ENCODE measurements around the gene KCNJ10.

Gene KCNJ10

GRCh38 chr1:159994896-159995295, 75.1 kb downstream of the KCNJ10 start:
- Histone ChIP-seq H3K27ac (ENCODE audit: insufficient read depth, low read length, poor library complexity, severe bottlenecking) (no peak overlapping the region), H3K36me3 (ENCODE audit: control insufficient read depth, insufficient read depth, low read length) (no peaks in the 10 kb centered on the region), H3K4me3 (ENCODE audit: insufficient read depth, low read depth, low read length, poor library complexity, severe bottlenecking) (no peak overlapping the region), H3K27me3 (replicated peaks; ENCODE audit: control insufficient read depth, insufficient read depth, low read length, poor library complexity, severe bottlenecking) (no peaks in the 10 kb centered on the region), H3K9me3 (ENCODE audit: control insufficient read depth, low read length) (no peaks in the 10 kb centered on the region), H3K4me1 (ENCODE audit: control insufficient read depth, insufficient read depth, low read length, poor library complexity, severe bottlenecking) (no peaks in the 10 kb centered on the region)
- DNase-seq = no peak

GRCh38 chr1:159993911-159994310, 76.0 kb downstream of the KCNJ10 start:
- DNase-seq = no peak
- H3K4me3 ChIP-seq (ENCODE audit: insufficient read depth, low read depth, low read length, poor library complexity, severe bottlenecking) = no peak overlapping the region
- no peak overlapping the region for H3K27ac ChIP-seq (ENCODE audit: insufficient read depth, low read length, poor library complexity, severe bottlenecking)
- no peaks in the 10 kb centered on the region for H3K4me1 ChIP-seq (ENCODE audit: control insufficient read depth, insufficient read depth, low read length, poor library complexity, severe bottlenecking)
- no peaks in the 10 kb centered on the region for H3K27me3 ChIP-seq (replicated peaks; ENCODE audit: control insufficient read depth, insufficient read depth, low read length, poor library complexity, severe bottlenecking)
- H3K36me3 ChIP-seq (ENCODE audit: control insufficient read depth, insufficient read depth, low read length) = no peaks in the 10 kb centered on the region
- no peaks in the 10 kb centered on the region for H3K9me3 ChIP-seq (ENCODE audit: control insufficient read depth, low read length)

- no peak overlapping the region for H3K27ac ChIP-seq (ENCODE audit: insufficient read depth, low read length, poor library complexity, severe bottlenecking)
- no peaks in the 10 kb centered on the region for H3K9me3 ChIP-seq (ENCODE audit: control insufficient read depth, low read length)
- H3K4me3 ChIP-seq (ENCODE audit: insufficient read depth, low read depth, low read length, poor library complexity, severe bottlenecking) = no peak overlapping the region
- H3K36me3 ChIP-seq (ENCODE audit: control insufficient read depth, insufficient read depth, low read length) = no peaks in the 10 kb centered on the region
- no peak for DNase-seq
- no peaks in the 10 kb centered on the region for H3K27me3 ChIP-seq (replicated peaks; ENCODE audit: control insufficient read depth, insufficient read depth, low read length, poor library complexity, severe bottlenecking)
- no peaks in the 10 kb centered on the region for H3K4me1 ChIP-seq (ENCODE audit: control insufficient read depth, insufficient read depth, low read length, poor library complexity, severe bottlenecking)
These were observed 77.8 kb downstream of the KCNJ10 start for GRCh38 chr1:159992161-159992560.

DNA sequence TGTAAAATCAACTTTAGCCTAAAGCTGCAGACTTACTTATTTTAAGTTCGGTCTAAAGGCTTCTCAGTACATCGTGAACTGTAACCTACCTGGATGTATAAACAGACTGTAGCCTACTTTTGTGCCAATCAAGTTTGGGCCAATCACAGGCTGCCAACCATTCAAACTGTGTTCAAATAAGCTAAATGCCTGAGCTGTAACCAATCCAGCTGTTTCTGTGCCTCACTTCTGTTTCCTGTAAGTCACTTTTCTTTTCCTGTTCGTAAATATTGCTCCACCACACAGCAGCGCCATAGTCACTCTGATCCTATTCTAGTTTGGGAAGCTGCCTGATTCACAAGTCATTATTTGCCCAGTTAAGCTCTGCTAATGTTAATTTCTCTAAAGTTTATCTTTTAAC, 78.4 kb downstream of the KCNJ10 start:
- no peak for DNase-seq
- H3K4me3 ChIP-seq (ENCODE audit: insufficient read depth, low read depth, low read length, poor library complexity, severe bottlenecking) = no peak overlapping the region
- no peaks in the 10 kb centered on the region for H3K36me3 ChIP-seq (ENCODE audit: control insufficient read depth, insufficient read depth, low read length)
- no peaks in the 10 kb centered on the region for H3K9me3 ChIP-seq (ENCODE audit: control insufficient read depth, low read length)
- no peaks in the 10 kb centered on the region for H3K4me1 ChIP-seq (ENCODE audit: control insufficient read depth, insufficient read depth, low read length, poor library complexity, severe bottlenecking)
- no peaks in the 10 kb centered on the region for H3K27me3 ChIP-seq (replicated peaks; ENCODE audit: control insufficient read depth, insufficient read depth, low read length, poor library complexity, severe bottlenecking)
- H3K27ac ChIP-seq (ENCODE audit: insufficient read depth, low read length, poor library complexity, severe bottlenecking) = no peak overlapping the region

DNA sequence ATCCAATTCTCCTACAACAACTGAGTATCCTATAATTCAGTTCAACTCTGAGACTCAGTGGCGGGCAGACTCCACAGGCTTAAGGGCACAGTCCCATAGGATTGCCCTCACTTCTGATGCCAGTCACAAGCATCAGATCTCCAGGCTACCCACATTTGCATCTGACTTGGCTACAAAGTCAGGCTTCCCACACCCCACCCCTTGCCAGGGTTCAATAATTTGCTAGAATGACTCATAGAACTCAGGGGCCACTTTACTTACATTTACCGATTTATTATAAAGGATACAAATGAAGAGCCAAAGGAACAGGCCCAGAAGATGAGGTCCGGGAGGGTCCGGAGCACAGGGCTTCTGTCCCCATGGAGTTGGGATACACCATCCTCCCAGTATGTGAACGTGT, 80.0 kb downstream of the KCNJ10 start:
- H3K9me3 ChIP-seq (ENCODE audit: control insufficient read depth, low read length) = no peaks in the 10 kb centered on the region
- no peak overlapping the region for H3K4me3 ChIP-seq (ENCODE audit: insufficient read depth, low read depth, low read length, poor library complexity, severe bottlenecking)
- no peaks in the 10 kb centered on the region for H3K27me3 ChIP-seq (replicated peaks; ENCODE audit: control insufficient read depth, insufficient read depth, low read length, poor library complexity, severe bottlenecking)
- no peaks in the 10 kb centered on the region for H3K4me1 ChIP-seq (ENCODE audit: control insufficient read depth, insufficient read depth, low read length, poor library complexity, severe bottlenecking)
- DNase-seq = no peak
- no peaks in the 10 kb centered on the region for H3K36me3 ChIP-seq (ENCODE audit: control insufficient read depth, insufficient read depth, low read length)
- H3K27ac ChIP-seq (ENCODE audit: insufficient read depth, low read length, poor library complexity, severe bottlenecking) = no peak overlapping the region

GRCh38 chr1:159989581-159989980, 80.4 kb downstream of the KCNJ10 start:
- Histone ChIP-seq H3K27ac (ENCODE audit: insufficient read depth, low read length, poor library complexity, severe bottlenecking) (no peak overlapping the region), H3K27me3 (replicated peaks; ENCODE audit: control insufficient read depth, insufficient read depth, low read length, poor library complexity, severe bottlenecking) (no peaks in the 10 kb centered on the region), H3K4me1 (ENCODE audit: control insufficient read depth, insufficient read depth, low read length, poor library complexity, severe bottlenecking) (no peaks in the 10 kb centered on the region), H3K4me3 (ENCODE audit: insufficient read depth, low read depth, low read length, poor library complexity, severe bottlenecking) (no peak overlapping the region), H3K9me3 (ENCODE audit: control insufficient read depth, low read length) (no peaks in the 10 kb centered on the region), H3K36me3 (ENCODE audit: control insufficient read depth, insufficient read depth, low read length) (no peaks in the 10 kb centered on the region)
- no peak for DNase-seq

DNA sequence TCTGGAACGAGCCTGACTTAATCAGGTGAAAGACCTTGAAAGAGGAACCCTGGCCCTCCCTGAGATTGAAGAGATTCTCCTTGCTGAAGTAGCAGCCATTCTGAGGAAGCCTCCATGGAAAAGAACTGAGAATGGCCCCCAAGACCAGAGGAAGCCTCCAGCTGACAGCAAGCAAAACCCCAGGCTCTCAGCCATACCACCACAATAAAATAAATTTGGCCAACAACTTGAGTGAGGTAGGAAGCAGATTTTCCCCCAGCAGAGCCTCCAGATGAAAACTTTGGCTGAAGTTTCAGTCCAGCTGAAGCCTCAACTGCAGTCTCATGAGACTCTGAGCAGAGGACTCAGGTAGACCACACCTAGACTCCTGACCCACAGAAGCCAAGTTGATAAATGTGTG, 82.0 kb downstream of the KCNJ10 start:
- H3K27me3 ChIP-seq (replicated peaks; ENCODE audit: control insufficient read depth, insufficient read depth, low read length, poor library complexity, severe bottlenecking) = no peaks in the 10 kb centered on the region
- H3K27ac ChIP-seq (ENCODE audit: insufficient read depth, low read length, poor library complexity, severe bottlenecking) = no peak overlapping the region
- no peak overlapping the region for H3K4me3 ChIP-seq (ENCODE audit: insufficient read depth, low read depth, low read length, poor library complexity, severe bottlenecking)
- no peaks in the 10 kb centered on the region for H3K4me1 ChIP-seq (ENCODE audit: control insufficient read depth, insufficient read depth, low read length, poor library complexity, severe bottlenecking)
- H3K9me3 ChIP-seq (ENCODE audit: control insufficient read depth, low read length) = no peaks in the 10 kb centered on the region
- DNase-seq = no peak
- H3K36me3 ChIP-seq (ENCODE audit: control insufficient read depth, insufficient read depth, low read length) = no peaks in the 10 kb centered on the region

DNA sequence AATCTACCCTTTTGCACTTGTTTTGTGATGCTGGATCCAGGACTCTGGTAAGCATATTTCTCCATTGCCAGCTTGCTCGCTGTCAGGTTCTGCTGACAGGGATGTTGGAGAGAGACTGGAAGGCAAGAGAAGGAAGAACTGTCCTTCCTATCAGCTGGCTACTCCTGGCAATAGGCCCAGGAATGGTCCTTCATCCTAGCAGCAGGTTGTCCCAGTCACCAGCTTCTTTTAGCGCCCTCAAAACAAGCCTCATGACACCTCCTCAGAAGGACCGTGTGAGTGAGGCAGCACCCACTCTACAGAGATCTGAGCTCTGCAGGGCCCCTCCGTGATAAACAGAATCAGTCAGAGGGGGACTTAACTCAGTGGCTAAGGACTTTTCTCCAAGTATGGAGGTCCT, 82.8 kb downstream of the KCNJ10 start:
- H3K4me3 ChIP-seq (ENCODE audit: insufficient read depth, low read depth, low read length, poor library complexity, severe bottlenecking) = no peak overlapping the region
- H3K36me3 ChIP-seq (ENCODE audit: control insufficient read depth, insufficient read depth, low read length) = no peaks in the 10 kb centered on the region
- H3K9me3 ChIP-seq (ENCODE audit: control insufficient read depth, low read length) = no peaks in the 10 kb centered on the region
- DNase-seq = no peak
- H3K27me3 ChIP-seq (replicated peaks; ENCODE audit: control insufficient read depth, insufficient read depth, low read length, poor library complexity, severe bottlenecking) = no peaks in the 10 kb centered on the region
- no peaks in the 10 kb centered on the region for H3K4me1 ChIP-seq (ENCODE audit: control insufficient read depth, insufficient read depth, low read length, poor library complexity, severe bottlenecking)
- no peak overlapping the region for H3K27ac ChIP-seq (ENCODE audit: insufficient read depth, low read length, poor library complexity, severe bottlenecking)

- H3K4me1 ChIP-seq (ENCODE audit: control insufficient read depth, insufficient read depth, low read length, poor library complexity, severe bottlenecking) = no peaks in the 10 kb centered on the region
- H3K27ac ChIP-seq (ENCODE audit: insufficient read depth, low read length, poor library complexity, severe bottlenecking) = no peak overlapping the region
- no peaks in the 10 kb centered on the region for H3K36me3 ChIP-seq (ENCODE audit: control insufficient read depth, insufficient read depth, low read length)
- H3K27me3 ChIP-seq (replicated peaks; ENCODE audit: control insufficient read depth, insufficient read depth, low read length, poor library complexity, severe bottlenecking) = no peaks in the 10 kb centered on the region
- no peak overlapping the region for H3K4me3 ChIP-seq (ENCODE audit: insufficient read depth, low read depth, low read length, poor library complexity, severe bottlenecking)
- DNase-seq = no peak
- no peaks in the 10 kb centered on the region for H3K9me3 ChIP-seq (ENCODE audit: control insufficient read depth, low read length)
These were observed 83.4 kb downstream of the KCNJ10 start for GRCh38 chr1:159986531-159986930.

GRCh38 chr1:159986093-159986492, 83.9 kb downstream of the KCNJ10 start:
- H3K36me3 ChIP-seq (ENCODE audit: control insufficient read depth, insufficient read depth, low read length) = no peaks in the 10 kb centered on the region
- DNase-seq = no peak
- H3K27ac ChIP-seq (ENCODE audit: insufficient read depth, low read length, poor library complexity, severe bottlenecking) = no peak overlapping the region
- no peaks in the 10 kb centered on the region for H3K4me1 ChIP-seq (ENCODE audit: control insufficient read depth, insufficient read depth, low read length, poor library complexity, severe bottlenecking)
- H3K27me3 ChIP-seq (replicated peaks; ENCODE audit: control insufficient read depth, insufficient read depth, low read length, poor library complexity, severe bottlenecking) = no peaks in the 10 kb centered on the region
- no peaks in the 10 kb centered on the region for H3K9me3 ChIP-seq (ENCODE audit: control insufficient read depth, low read length)
- no peak overlapping the region for H3K4me3 ChIP-seq (ENCODE audit: insufficient read depth, low read depth, low read length, poor library complexity, severe bottlenecking)

- Histone ChIP-seq H3K27ac (ENCODE audit: insufficient read depth, low read length, poor library complexity, severe bottlenecking) (no peak overlapping the region), H3K4me3 (ENCODE audit: insufficient read depth, low read depth, low read length, poor library complexity, severe bottlenecking) (no peak overlapping the region), H3K9me3 (ENCODE audit: control insufficient read depth, low read length) (no peaks in the 10 kb centered on the region), H3K27me3 (replicated peaks; ENCODE audit: control insufficient read depth, insufficient read depth, low read length, poor library complexity, severe bottlenecking) (no peaks in the 10 kb centered on the region), H3K36me3 (ENCODE audit: control insufficient read depth, insufficient read depth, low read length) (no peaks in the 10 kb centered on the region), H3K4me1 (ENCODE audit: control insufficient read depth, insufficient read depth, low read length, poor library complexity, severe bottlenecking) (no peaks in the 10 kb centered on the region)
- no peak for DNase-seq
These were observed 84.5 kb downstream of the KCNJ10 start for GRCh38 chr1:159985473-159985872.

Data from effector memory CD4-positive, alpha-beta T cell (primary cell).